Islet precursor cell (in vitro differentiated cells): Measurements from ENCODE around the gene ADAM12.
"Not testable (repeated sequence)": the region's sequence is repeated elsewhere in the genome, so short reads cannot be mapped to it uniquely, and the experiment has no call there.

ENCODE experiments used
- DNase-seq: peaks from one replicate; pipeline ENCODE4 v3.0.0-alpha.2; 2018

ADAM12 gene

GRCh38 chr10:126374435-126374834 is 13.8 kb downstream of the ADAM12 start:
- DNase-seq, result no peak

GRCh38 chr10:126373972-126374371 is 14.3 kb downstream of the ADAM12 start:
- DNase-seq, result no peak

GRCh38 chr10:126373147-126373546 is 15.1 kb downstream of the ADAM12 start:
- no peak for DNase-seq

- no peak for DNase-seq
Measured at GRCh38 chr10:126372396-126372795, 15.9 kb downstream of the ADAM12 start.

- DNase-seq, result no peak
Measured at GRCh38 chr10:126369125-126369710, 19.1 kb downstream of the ADAM12 start.

GRCh38 chr10:126357169-126357568 is 31.1 kb downstream of the ADAM12 start:
- DNase-seq, result no peak

- no peak for DNase-seq
Measured at GRCh38 chr10:126353666-126354065, 34.6 kb downstream of the ADAM12 start.

- no peak for DNase-seq
Measured at GRCh38 chr10:126352453-126352852, 35.8 kb downstream of the ADAM12 start.

- no peak for DNase-seq
Measured at GRCh38 chr10:126351021-126351420, 37.3 kb downstream of the ADAM12 start.

- peak; percentile 74 for DNase-seq
Measured at GRCh38 chr10:126350216-126350992, 37.9 kb downstream of the ADAM12 start.

GRCh38 chr10:126349676-126350075 is 38.6 kb downstream of the ADAM12 start:
- no peak for DNase-seq

GRCh38 chr10:126349101-126349500 is 39.2 kb downstream of the ADAM12 start:
- no peak for DNase-seq

GRCh38 chr10:126343496-126343895 is 44.8 kb downstream of the ADAM12 start:
- not testable (repeated sequence) for DNase-seq

GRCh38 chr10:126342680-126343079 is 45.6 kb downstream of the ADAM12 start:
- DNase-seq, result no peak

- no peak for DNase-seq
Measured at GRCh38 chr10:126341491-126341890, 46.8 kb downstream of the ADAM12 start.

GRCh38 chr10:126337251-126337810 is 50.9 kb downstream of the ADAM12 start:
- no peak for DNase-seq

- no peak for DNase-seq
Measured at GRCh38 chr10:126336801-126337200, 51.5 kb downstream of the ADAM12 start.

GRCh38 chr10:126334272-126334671 is 54.0 kb downstream of the ADAM12 start:
- no peak for DNase-seq

- no peak for DNase-seq
Measured at GRCh38 chr10:126332576-126332975, 55.7 kb downstream of the ADAM12 start.

- DNase-seq, result no peak
Measured at GRCh38 chr10:126331101-126331500, 57.2 kb downstream of the ADAM12 start.

- no peak for DNase-seq
Measured at GRCh38 chr10:126324826-126325225, 63.5 kb downstream of the ADAM12 start.

- DNase-seq, result peak; percentile 79
Measured at GRCh38 chr10:126321440-126321839, 66.8 kb downstream of the ADAM12 start.

- no peak for DNase-seq
Measured at GRCh38 chr10:126317751-126318150, 70.5 kb downstream of the ADAM12 start.

- no peak for DNase-seq
Measured at GRCh38 chr10:126315494-126316177, 72.6 kb downstream of the ADAM12 start.
